LNCaP clone FGC (cell line): ENCODE results near the gene PIH1D1.
A peak's percentile ranks its signal among the peaks of the same experiment; 100 is the strongest.

Experiments used
- DNase-seq: peaks from one replicate; pipeline ENCODE4 v3.0.0-alpha.2; 2011; ENCODE audit warnings: low read depth
- H3K4me3 ChIP-seq: 2 replicates; pipeline ENCODE4 v1.5.1; 2011; ENCODE audit warnings: mild to moderate bottlenecking, low read depth, low read length, control low read depth
- TF ChIP-seq, protein P1 (sequence below): IDR thresholded peaks from 2 replicates; pipeline ENCODE4 v1.5.1; 2012; ENCODE audit warnings: mild to moderate bottlenecking; ENCODE audit not compliant: control insufficient read depth, insufficient read depth; ENCODE audit errors: extremely low read depth

Gene PIH1D1

DNA sequence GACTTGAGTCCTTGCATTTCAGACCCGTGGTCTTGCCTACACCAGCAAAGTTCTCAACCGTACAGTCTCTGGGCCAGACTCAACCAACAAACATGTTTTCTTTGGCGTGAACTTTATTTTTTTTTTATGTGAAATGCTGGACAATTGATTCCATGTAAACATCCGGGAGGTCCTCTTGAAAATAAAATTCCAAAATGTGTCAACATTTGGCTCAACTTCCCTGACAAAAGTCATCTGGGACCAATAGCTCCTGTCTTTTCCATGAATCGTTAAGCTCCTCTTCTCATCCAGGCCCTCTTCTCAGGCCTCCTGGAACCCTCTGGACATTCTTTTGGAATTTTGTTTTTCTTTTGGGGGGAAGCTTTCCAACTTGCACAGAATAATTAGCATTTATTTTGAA, 4.2 kb upstream of the PIH1D1 start:
- DNase-seq = no peak
- TF ChIP-seq, protein P1, sequence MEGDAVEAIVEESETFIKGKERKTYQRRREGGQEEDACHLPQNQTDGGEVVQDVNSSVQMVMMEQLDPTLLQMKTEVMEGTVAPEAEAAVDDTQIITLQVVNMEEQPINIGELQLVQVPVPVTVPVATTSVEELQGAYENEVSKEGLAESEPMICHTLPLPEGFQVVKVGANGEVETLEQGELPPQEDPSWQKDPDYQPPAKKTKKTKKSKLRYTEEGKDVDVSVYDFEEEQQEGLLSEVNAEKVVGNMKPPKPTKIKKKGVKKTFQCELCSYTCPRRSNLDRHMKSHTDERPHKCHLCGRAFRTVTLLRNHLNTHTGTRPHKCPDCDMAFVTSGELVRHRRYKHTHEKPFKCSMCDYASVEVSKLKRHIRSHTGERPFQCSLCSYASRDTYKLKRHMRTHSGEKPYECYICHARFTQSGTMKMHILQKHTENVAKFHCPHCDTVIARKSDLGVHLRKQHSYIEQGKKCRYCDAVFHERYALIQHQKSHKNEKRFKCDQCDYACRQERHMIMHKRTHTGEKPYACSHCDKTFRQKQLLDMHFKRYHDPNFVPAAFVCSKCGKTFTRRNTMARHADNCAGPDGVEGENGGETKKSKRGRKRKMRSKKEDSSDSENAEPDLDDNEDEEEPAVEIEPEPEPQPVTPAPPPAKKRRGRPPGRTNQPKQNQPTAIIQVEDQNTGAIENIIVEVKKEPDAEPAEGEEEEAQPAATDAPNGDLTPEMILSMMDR = no peak

DNA sequence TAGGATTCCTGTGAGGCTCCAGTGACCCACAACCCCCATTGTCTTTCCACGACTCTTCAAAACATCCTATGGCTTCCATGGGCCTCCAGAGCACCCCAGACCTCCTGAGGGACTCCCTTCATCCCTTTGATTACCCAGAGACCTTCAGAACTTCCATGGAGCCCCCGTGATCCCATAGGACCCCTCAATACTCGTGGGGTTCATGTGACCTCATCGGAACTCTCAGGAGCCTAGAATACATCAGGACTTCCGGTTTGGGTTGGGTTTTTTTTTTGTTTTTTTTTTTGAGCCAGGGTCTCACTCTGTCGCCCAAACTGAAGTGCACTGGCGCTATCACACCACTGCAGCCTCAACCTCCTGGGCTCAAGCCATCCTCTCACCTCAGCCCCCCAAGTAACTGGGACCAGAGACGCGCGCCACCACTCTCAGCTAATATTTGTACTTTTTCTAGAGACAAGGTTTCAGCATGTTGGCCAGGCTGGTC, 2.2 kb upstream of the PIH1D1 start:
- TF ChIP-seq, protein P1 = no peak
- no peak for DNase-seq
- peak overlapping the region; percentile 67 for H3K4me3 ChIP-seq

More for the DNA sequence above, 4.2 kb upstream of the PIH1D1 start:
- H3K4me3 ChIP-seq = no peak overlapping the region

DNA sequence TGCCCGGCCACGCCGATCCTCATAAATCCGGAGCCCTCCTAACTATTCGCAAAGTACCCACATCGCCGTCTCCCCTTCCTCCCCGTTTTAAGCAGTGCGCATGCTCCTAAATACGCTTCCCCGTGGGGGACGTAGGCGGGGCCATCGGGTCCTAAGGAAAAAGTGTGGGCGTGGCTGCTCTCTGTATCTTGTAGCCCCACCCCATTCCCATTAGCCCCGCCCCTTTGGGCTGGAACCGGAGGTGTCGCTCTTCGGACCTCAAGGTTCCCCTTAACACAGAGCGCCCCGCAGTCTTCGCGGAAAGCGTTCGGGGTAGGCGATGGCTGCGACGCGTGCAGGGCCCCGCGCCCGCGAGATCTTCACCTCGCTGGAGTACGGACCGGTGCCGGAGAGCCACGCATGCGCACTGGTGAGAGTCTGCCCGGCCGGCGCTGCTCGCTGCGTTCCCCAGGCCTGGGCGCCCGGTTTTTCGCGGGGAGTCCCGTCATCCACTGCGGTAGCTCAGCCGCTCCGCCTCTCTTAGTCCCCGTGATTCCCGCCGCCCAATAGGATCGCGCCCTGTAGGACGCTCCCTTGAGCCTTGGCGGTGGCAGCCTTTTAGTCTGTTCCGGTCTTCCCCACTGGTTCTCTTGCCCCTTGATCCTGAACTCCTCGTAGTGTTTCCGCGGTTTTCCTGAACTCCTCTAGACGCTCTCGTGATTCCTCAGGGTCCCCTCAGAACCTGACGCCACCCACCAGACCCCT, 1.6 kb upstream of the PIH1D1 start, which contains the start of gene ALDH16A1:
Gene ALDH16A1, plus strand, starts transcription at position 213 of the 744 bp plus-strand sequence. Its CDS starts 107 bp downstream, at position 320.
- DNase-seq = peak; percentile 90
- TF ChIP-seq, protein P1 = no peak
- H3K4me3 ChIP-seq = peak within 1 kb of the TSS; percentile 78

DNA sequence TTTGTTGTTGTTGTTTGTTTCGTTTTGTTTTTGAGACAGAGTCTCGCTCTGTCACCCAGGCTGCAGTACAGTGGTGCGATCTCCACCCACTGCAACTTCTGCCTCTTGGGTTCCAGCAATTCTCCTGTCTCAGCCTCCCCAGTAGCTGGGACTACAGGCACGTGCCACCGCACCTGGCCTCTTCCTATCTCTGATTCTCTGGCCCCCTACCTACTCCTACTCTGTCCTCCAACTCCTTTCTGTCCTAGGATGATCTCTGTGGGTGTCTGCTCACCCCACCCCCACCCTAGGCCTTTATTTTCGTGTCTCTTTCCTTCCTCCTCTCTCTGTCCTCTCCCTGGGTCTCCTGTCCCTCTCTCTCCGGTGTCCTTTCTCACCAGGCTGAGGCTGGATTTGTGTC, 1.2 kb downstream of the PIH1D1 start:
- DNase-seq = no peak
- TF ChIP-seq, protein P1 = no peak
- H3K4me3 ChIP-seq = peak overlapping the region; percentile 78

DNA sequence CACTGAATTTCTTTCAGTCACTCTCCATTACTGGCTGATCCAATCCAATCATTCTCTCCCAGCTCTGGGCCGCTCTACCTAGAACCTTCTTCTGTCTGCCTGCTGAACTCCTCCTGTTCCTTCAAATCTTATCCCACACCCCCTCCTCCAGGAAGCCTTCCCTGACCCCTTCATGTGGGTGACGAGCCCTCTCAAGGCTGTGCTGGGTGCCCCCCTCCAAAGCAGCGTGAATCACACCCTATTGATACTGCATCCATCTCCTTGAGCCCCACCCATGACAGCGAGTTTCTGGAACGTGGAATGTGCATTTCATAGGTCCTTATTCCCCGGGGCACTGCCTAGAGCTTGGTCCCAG, 3.2 kb downstream of the PIH1D1 start:
- no peak overlapping the region for H3K4me3 ChIP-seq
- no peak for DNase-seq
- TF ChIP-seq, protein P1 = no peak

DNA sequence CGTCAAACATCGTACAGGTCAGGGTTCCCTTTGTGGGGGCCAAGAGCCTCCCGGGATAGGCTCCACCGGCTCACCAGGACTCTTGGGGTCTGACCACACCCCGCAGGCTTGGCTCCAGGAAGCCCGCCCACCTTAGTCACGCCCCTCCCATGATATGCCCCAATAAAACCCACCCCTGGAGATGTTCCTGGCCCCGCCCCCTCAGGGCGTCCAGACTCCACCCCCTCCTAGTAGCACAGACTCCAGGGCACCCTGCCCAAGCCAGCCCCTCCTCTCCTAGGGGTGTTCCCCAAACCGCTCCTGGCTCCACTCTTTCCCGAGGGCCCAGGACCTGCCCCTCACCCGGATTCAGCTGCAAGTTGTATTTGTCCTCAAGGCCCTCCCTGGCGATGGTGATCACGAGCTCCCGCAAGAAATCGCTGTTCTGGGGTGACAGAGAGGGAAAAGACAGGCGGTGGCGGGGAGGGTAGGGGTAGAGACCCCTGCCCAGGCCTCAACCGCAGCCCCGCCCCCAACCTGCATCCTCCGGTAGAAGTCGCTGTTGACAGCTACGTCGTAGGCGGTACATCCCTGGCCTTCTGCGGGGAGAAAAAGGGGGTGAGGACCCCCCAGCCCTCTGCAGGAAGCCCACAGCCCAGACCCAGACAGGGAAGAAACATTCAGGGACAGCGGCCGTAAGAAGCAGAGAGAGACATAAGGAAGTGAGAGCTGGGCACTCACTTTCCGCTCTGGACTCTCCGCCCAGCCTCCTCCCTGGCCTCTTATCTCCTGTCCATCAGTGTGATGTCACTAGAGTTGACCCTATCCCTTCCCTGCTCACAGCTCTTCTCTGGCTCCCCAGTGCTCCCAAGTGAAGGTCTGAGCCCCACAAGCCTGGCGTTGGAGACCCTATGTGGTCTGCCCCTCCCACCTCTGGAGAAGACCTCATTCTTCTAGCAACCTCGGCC, 3.9 kb downstream of the PIH1D1 start:
- H3K4me3 ChIP-seq = no peak overlapping the region
- no peak for DNase-seq

More for the DNA sequence above, 3.9 kb downstream of the PIH1D1 start:
- TF ChIP-seq, protein P1 = no peak
